A673 (cell line): ENCODE results near the gene ST7. TPM values are rescaled to one million over a fixed set of nuclear protein-coding genes. Genes with fewer than 3 reads are reported as not detected.

Experiments used
- BruUV-seq: library from RNA; stranded (reverse); fragments of 400-500 nt; replicated peaks from 2 replicates; lab custom pipeline; 2021; lab: Mats Ljungman, UMichigan
- CTCF ChIA-PET: fragments of 300-600 bp; sonication (Branson Sonifier 250); formaldehyde crosslinking; loops from one replicate; lab custom pipeline; 2022; ENCODE audit warnings: antibody characterized with exemption; lab: Charles Lee
- POLR2A ChIA-PET: fragments of 300-600 bp; sonication (Branson Sonifier 250); formaldehyde crosslinking; loops from one replicate; lab custom pipeline; 2022; ENCODE audit warnings: antibody characterized with exemption; ENCODE audit not compliant: low non-redundant PET; lab: Charles Lee
- DNase-seq: peaks from one replicate; pipeline ENCODE4 v3.0.0-alpha.2; 2015; ENCODE audit warnings: low spot score
- H3K27ac ChIP-seq: fragments of 200-600 bp; sonication (generic); 2 replicates; pipeline ENCODE4 v1.5.1; 2016; ENCODE audit warnings: mixed run types, low read depth, mild to moderate bottlenecking, mixed read lengths, antibody characterized with exemption, low read length; ENCODE audit not compliant: poor library complexity, severe bottlenecking
- H3K27me3 ChIP-seq: fragments of 200-600 bp; sonication (generic); replicated peaks from 2 replicates; pipeline ENCODE4 v1.6.1; 2017; ENCODE audit warnings: mixed run types, low read depth, mild to moderate bottlenecking, mixed read lengths, antibody characterized with exemption, low read length; ENCODE audit not compliant: insufficient read depth, poor library complexity
- H3K36me3 ChIP-seq: fragments of 200-600 bp; sonication (generic); 2 replicates; pipeline ENCODE4 v1.6.1; 2016; ENCODE audit warnings: mixed run types, mild to moderate bottlenecking, mixed read lengths, antibody characterized with exemption, low read length; ENCODE audit not compliant: insufficient read depth, poor library complexity, severe bottlenecking
- H3K4me1 ChIP-seq: fragments of 200-600 bp; sonication (generic); 2 replicates; pipeline ENCODE4 v1.6.1; 2017; ENCODE audit warnings: mixed run types, mild to moderate bottlenecking, mixed read lengths, antibody characterized with exemption, low read length; ENCODE audit not compliant: insufficient read depth, poor library complexity, severe bottlenecking
- H3K4me3 ChIP-seq: fragments of 200-600 bp; sonication (generic); 2 replicates; pipeline ENCODE4 v1.5.1; 2016; ENCODE audit warnings: low read depth, mixed run types, mild to moderate bottlenecking, mixed read lengths, low read length; ENCODE audit not compliant: poor library complexity, severe bottlenecking
- H3K9me3 ChIP-seq: fragments of 200-600 bp; sonication (generic); 2 replicates; pipeline ENCODE4 v1.6.1; 2016; ENCODE audit warnings: mixed run types, low read depth, mild to moderate bottlenecking, mixed read lengths, antibody characterized with exemption, low read length; ENCODE audit not compliant: poor library complexity, severe bottlenecking
- EZH2 ChIP-seq: fragments of 200-600 bp; sonication (generic); IDR thresholded peaks from 2 replicates; pipeline ENCODE4 v1.6.1; 2017; ENCODE audit warnings: borderline replicate concordance, low read depth, mild to moderate bottlenecking, mixed read lengths, antibody characterized with exemption, low read length; ENCODE audit not compliant: poor library complexity, severe bottlenecking
- intact Hi-C: fragments of 100-400 bp; cut with micrococcal nuclease; formaldehyde crosslinking; loops from one replicate; pipeline ENCODE4 v1.10.0; 2022; ENCODE audit not compliant: unreplicated experiment
- total RNA-seq: library from RNA; stranded (reverse); gene quantifications from 2 replicates; pipeline ENCODE4 v1.2.3, GENCODE V29; 2021
- TF ChIP-seq, protein P1 (sequence below): fragments of 300-800, 200-600 bp; sonication (generic); conservative IDR thresholded peaks from 2 replicates; pipeline ENCODE4 v1.5.1; 2017; ENCODE audit warnings: low read depth, mild to moderate bottlenecking, antibody characterized with exemption, low read length, moderate library complexity, mixed read lengths

ST7 gene
- total RNA-seq, 1 experiment from 2014 or later = 24.3 TPM

DNA sequence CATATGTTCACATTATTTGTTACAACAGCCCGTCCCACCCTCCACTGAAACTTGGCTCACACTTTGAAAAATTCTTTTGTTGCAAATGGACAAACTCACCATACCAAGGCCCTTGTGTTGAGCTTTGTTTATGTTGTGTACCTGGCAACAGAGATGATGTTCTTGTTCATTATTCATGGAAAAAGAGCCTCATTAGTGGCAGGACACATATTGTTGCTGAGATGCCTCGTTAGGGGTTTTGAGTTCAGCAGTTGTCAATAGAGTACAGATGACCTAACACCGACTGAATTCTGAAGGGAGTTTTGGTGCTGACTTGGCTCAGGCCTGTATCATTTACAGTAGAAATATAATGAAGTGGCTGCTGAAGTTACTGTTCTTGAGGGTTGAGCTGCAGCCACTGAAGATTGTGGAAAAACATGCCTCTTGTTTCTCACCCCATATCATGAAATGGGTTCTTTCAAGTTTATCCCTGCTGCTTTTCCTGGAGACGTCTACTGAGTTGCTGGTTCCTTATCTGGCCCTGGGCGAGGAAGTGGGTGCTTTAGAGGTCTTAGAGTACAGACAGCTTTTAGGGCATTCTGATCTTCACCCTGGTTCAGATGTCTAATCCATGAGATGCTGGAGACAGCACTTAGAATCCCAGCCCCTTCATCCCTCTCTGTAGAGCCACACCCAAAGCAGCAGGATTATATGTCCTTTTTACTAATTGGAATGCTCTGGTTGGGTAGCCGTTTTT, 219.9 kb downstream of the ST7 start:
- H3K4me1 ChIP-seq = no peaks in the 10 kb centered on the region
- no peaks in the 10 kb centered on the region for H3K36me3 ChIP-seq
- no peak for DNase-seq
- ChIA-PET CTCF (no interaction called here), POLR2A (no interaction called here)
- intact Hi-C loops = no loop called here
- no peaks in the 10 kb centered on the region for H3K27me3 ChIP-seq
- TF ChIP-seq EZH2 = no peak
- TF ChIP-seq, protein P1, sequence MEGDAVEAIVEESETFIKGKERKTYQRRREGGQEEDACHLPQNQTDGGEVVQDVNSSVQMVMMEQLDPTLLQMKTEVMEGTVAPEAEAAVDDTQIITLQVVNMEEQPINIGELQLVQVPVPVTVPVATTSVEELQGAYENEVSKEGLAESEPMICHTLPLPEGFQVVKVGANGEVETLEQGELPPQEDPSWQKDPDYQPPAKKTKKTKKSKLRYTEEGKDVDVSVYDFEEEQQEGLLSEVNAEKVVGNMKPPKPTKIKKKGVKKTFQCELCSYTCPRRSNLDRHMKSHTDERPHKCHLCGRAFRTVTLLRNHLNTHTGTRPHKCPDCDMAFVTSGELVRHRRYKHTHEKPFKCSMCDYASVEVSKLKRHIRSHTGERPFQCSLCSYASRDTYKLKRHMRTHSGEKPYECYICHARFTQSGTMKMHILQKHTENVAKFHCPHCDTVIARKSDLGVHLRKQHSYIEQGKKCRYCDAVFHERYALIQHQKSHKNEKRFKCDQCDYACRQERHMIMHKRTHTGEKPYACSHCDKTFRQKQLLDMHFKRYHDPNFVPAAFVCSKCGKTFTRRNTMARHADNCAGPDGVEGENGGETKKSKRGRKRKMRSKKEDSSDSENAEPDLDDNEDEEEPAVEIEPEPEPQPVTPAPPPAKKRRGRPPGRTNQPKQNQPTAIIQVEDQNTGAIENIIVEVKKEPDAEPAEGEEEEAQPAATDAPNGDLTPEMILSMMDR = no peak
- H3K27ac ChIP-seq = no peak overlapping the region
- no TSS peak for BruUV-seq
- no peaks in the 10 kb centered on the region for H3K9me3 ChIP-seq
- H3K4me3 ChIP-seq = no peak overlapping the region

DNA sequence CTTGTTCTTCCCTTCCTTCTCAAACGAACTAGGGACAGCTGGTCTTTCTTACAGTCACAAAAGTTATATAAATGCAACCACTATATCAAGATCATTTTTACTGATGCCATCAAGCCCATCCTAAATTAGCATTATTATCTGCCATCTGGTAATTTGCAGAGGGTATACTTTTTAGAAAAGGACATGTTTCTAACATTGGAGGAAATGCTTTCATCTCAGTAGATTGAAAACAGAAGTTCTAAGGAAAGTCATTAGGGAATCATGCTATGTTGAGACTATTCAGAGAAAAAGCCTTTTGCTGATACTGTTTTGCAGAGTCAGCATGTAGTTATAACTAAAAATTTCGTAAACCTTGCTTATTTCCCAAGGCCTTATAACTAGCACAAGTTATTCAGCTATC, 222.9 kb downstream of the ST7 start:
- no peak for TF ChIP-seq EZH2
- TF ChIP-seq, protein P1 = no peak
- CTCF ChIA-PET = no interaction called here

DNA sequence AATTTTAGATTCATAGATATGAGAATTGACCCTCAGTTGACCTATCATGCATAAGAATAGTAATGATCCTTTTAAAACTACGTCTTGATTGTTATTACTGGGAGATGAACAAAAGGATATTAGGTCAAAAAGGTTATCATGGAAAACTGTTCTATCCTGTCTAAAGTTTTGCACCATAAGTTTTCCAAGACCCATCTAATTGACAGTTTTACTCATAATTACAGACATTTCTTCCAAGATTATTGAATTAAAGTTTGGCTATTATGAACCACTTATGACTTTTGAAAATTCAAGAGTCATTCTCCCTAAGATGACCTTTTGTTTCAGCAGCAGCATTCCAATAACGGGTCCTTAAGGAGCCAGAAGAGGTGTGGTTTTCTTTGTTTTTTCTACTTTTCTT, 225.3 kb downstream of the ST7 start:
- TF ChIP-seq, protein P1 = no peak
- no peak for TF ChIP-seq EZH2
- CTCF ChIA-PET = no interaction called here
- no peak for DNase-seq
- BruUV-seq = no TSS peak
- H3K27ac ChIP-seq = no peak overlapping the region
- H3K9me3 ChIP-seq = no peaks in the 10 kb centered on the region
- intact Hi-C loops = no loop called here
- POLR2A ChIA-PET = no interaction called here
- no peaks in the 10 kb centered on the region for H3K4me1 ChIP-seq
- H3K36me3 ChIP-seq = no peaks in the 10 kb centered on the region
- H3K27me3 ChIP-seq = no peaks in the 10 kb centered on the region
- no peak overlapping the region for H3K4me3 ChIP-seq

More for the DNA sequence above, 222.9 kb downstream of the ST7 start:
- H3K27ac ChIP-seq = no peak overlapping the region
- POLR2A ChIA-PET = no interaction called here
- no peaks in the 10 kb centered on the region for H3K27me3 ChIP-seq
- no peak for DNase-seq
- no peaks in the 10 kb centered on the region for H3K9me3 ChIP-seq
- intact Hi-C loops = no loop called here
- H3K4me1 ChIP-seq = no peaks in the 10 kb centered on the region
- no peaks in the 10 kb centered on the region for H3K36me3 ChIP-seq
- H3K4me3 ChIP-seq = no peak overlapping the region
- no TSS peak for BruUV-seq
